K562 (cell line): Measurements from ENCODE around the gene TFCP2. TPM values are rescaled to one million over a fixed set of nuclear protein-coding genes. Genes with fewer than 3 reads are reported as not detected.

Experiments
- ATF7 ChIP-seq: fragments of 450-650 bp; IDR thresholded peaks from 2 replicates; pipeline ENCODE4 v1.7.1; 2014; ENCODE audit warnings: mild to moderate bottlenecking, moderate library complexity
- CEBPB ChIP-seq: fragments of 450-650 bp; IDR thresholded peaks from 2 replicates; pipeline ENCODE4 v1.6.1; 2016; ENCODE audit warnings: missing genetic modification characterization, missing compliant biosample characterization
- CTBP1 ChIP-seq: fragments of 450-650 bp; IDR thresholded peaks from 2 replicates; pipeline ENCODE4 v1.6.1; 2016; ENCODE audit warnings: borderline replicate concordance
- DMBX1 ChIP-seq: fragments of 250-450 bp; sonication (Bioruptor Pico); IDR thresholded peaks from 2 replicates; pipeline ENCODE4 v1.8.0; 2022; ENCODE audit warnings: inconsistent platforms, mild to moderate bottlenecking, moderate library complexity, borderline replicate concordance
- MGA ChIP-seq: fragments of 450-650 bp; IDR thresholded peaks from 2 replicates; pipeline ENCODE4 v1.6.1; 2016; ENCODE audit warnings: mild to moderate bottlenecking, moderate library complexity
- ZNF586 ChIP-seq: fragments of 450-650 bp; formaldehyde crosslinking; conservative IDR thresholded peaks from 2 replicates; pipeline ENCODE4 v1.4.0; 2020; ENCODE audit warnings: mild to moderate bottlenecking, moderate library complexity
- polyA plus RNA-seq, 8 experiments: library from polyadenylated mRNA; depleted of rRNA in 4 of 8; stranded (reverse) in 5 of 8; unstranded in 3 of 8; fragments of >200 nt; fragmentation: Nextera tagmentation in 2 of 8; fragmentation: Illumina TruSeq in 1 of 8; extraction: Ambion mirVana in 2 of 8; extraction: Trizol in 1 of 8; gene quantifications; 2 replicates each; pipeline versions ENCODE4 v1.2.1 to v1.2.3, GENCODE V29; 2011 to 2014; ENCODE audit warnings: inconsistent platforms in 1 of 8, missing spikeins in 1 of 8
- total RNA-seq, 7 experiments: library from RNA; depleted of rRNA in 6 of 7; stranded (reverse); fragments of >200 nt in 6 of 7; fragmentation: Illumina TruSeq in 2 of 7; extraction: Trizol in 2 of 7; gene quantifications; 2 replicates each; pipeline versions ENCODE4 v1.2.1 to v1.2.3, GENCODE V29; 2011 to 2021; ENCODE audit warnings: low replicate concordance in 1 of 7

The TFCP2 gene
- total and polyA plus RNA-seq, 9 of the 15 experiments (the other 6 are each of a cell fraction or from before 2014, with no cell fraction given) = 8.0 to 38.9 (median 19.3) TPM

GRCh38 chr12:51070004-51070403 is 102.9 kb downstream of the TFCP2 start (continued):
- TF ChIP-seq MGA = peak; percentile 73
- TF ChIP-seq DMBX1 = peak; percentile 77
- TF ChIP-seq CEBPB (tag) = peak; percentile 93
- TF ChIP-seq ZNF586 (CRISPR knock-in tag) = no peak
- TF ChIP-seq ATF7 = peak; percentile 72
- TF ChIP-seq CTBP1 = peak; percentile 74; the same call in 1 of the 2 replicates
